ENCODE results near the gene ADAMTS3.

Gene ADAMTS3

DNA sequence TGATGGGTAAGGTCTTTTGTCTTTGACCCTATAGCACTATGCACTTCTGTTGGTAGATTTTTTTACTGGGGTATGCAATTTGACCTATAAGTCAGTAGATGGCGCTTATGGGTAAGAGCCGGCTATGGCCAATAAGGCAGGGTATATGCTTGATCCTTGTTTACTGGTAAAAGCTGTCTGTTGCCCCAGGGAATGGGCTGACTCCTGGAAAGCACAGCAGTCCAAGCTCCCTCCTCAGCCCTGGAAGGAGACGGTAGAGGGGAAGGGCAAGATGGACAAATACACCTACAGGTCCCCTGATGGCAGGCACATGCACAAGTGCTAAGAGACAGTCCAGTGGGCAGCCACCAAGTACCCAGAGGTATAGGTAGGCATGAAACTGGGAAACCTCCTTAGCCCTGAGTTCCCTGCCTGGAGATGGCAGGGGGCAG lies 63.7 kb downstream of the ADAMTS3 start:
- Histone ChIP-seq H3K4me3 (ENCODE audit: low read depth, low read length) (no peak overlapping the region), H3K9me3 (ENCODE audit: control insufficient read depth, insufficient read depth, low read length) (no peaks in the 10 kb centered on the region), H3K9ac (ENCODE audit: low read depth, low read length) (no peak overlapping the region), H3K36me3 (ENCODE audit: control insufficient read depth, insufficient read depth, low read length) (no peaks in the 10 kb centered on the region), H3K27me3 (ENCODE audit: control insufficient read depth, insufficient read depth, low read length) (no peaks in the 10 kb centered on the region), H3K4me1 (ENCODE audit: control insufficient read depth, insufficient read depth, low read length) (no peaks in the 10 kb centered on the region)

GRCh38 chr4:72500214-72500613 lies 68.8 kb downstream of the ADAMTS3 start:
- Histone ChIP-seq H3K27me3 (ENCODE audit: control insufficient read depth, insufficient read depth, low read length) (no peaks in the 10 kb centered on the region), H3K36me3 (ENCODE audit: control insufficient read depth, insufficient read depth, low read length) (no peaks in the 10 kb centered on the region), H3K4me3 (ENCODE audit: low read depth, low read length) (no peak overlapping the region), H3K4me1 (ENCODE audit: control insufficient read depth, insufficient read depth, low read length) (no peaks in the 10 kb centered on the region), H3K9me3 (ENCODE audit: control insufficient read depth, insufficient read depth, low read length) (no peaks in the 10 kb centered on the region), H3K9ac (ENCODE audit: low read depth, low read length) (no peak overlapping the region)

DNA sequence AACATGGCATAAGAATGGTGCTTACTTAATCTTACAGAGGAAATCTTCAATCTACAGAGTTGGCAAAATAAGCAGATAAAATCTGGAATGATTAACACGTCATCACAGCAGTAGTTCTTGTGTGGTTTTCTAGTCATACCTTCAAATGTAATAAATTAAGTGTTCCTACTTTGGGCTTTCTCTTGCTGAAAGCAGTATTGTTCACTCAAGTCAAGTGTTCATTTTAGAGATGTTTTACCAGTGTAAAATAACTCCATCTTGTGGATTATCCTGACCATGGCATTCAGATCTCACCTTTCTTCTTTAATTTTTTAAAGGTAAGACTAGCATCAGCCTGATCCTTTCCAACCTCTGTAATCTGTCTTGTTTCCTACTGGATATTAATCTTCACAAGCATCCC lies 72.9 kb downstream of the ADAMTS3 start:
- no peaks in the 10 kb centered on the region for H3K27me3 ChIP-seq (ENCODE audit: control insufficient read depth, insufficient read depth, low read length)
- no peaks in the 10 kb centered on the region for H3K4me1 ChIP-seq (ENCODE audit: control insufficient read depth, insufficient read depth, low read length)
- H3K9ac ChIP-seq (ENCODE audit: low read depth, low read length), result no peak overlapping the region
- no peaks in the 10 kb centered on the region for H3K36me3 ChIP-seq (ENCODE audit: control insufficient read depth, insufficient read depth, low read length)
- H3K9me3 ChIP-seq (ENCODE audit: control insufficient read depth, insufficient read depth, low read length), result no peaks in the 10 kb centered on the region
- H3K4me3 ChIP-seq (ENCODE audit: low read depth, low read length), result no peak overlapping the region

- Histone ChIP-seq H3K9me3 (ENCODE audit: control insufficient read depth, insufficient read depth, low read length) (no peaks in the 10 kb centered on the region), H3K4me1 (ENCODE audit: control insufficient read depth, insufficient read depth, low read length) (no peaks in the 10 kb centered on the region), H3K4me3 (ENCODE audit: low read depth, low read length) (no peak overlapping the region), H3K9ac (ENCODE audit: low read depth, low read length) (no peak overlapping the region), H3K36me3 (ENCODE audit: control insufficient read depth, insufficient read depth, low read length) (no peaks in the 10 kb centered on the region), H3K27me3 (ENCODE audit: control insufficient read depth, insufficient read depth, low read length) (no peaks in the 10 kb centered on the region)
Observed at GRCh38 chr4:72494156-72494555, 74.9 kb downstream of the ADAMTS3 start.

- Histone ChIP-seq H3K4me3 (ENCODE audit: low read depth, low read length) (no peak overlapping the region), H3K9me3 (ENCODE audit: control insufficient read depth, insufficient read depth, low read length) (no peaks in the 10 kb centered on the region), H3K9ac (ENCODE audit: low read depth, low read length) (no peak overlapping the region), H3K4me1 (ENCODE audit: control insufficient read depth, insufficient read depth, low read length) (no peaks in the 10 kb centered on the region), H3K36me3 (ENCODE audit: control insufficient read depth, insufficient read depth, low read length) (no peaks in the 10 kb centered on the region), H3K27me3 (ENCODE audit: control insufficient read depth, insufficient read depth, low read length) (no peaks in the 10 kb centered on the region)
Observed at GRCh38 chr4:72489267-72489666, 79.8 kb downstream of the ADAMTS3 start.

- no peaks in the 10 kb centered on the region for H3K36me3 ChIP-seq (ENCODE audit: control insufficient read depth, insufficient read depth, low read length)
- H3K9ac ChIP-seq (ENCODE audit: low read depth, low read length), result no peak overlapping the region
- no peaks in the 10 kb centered on the region for H3K4me1 ChIP-seq (ENCODE audit: control insufficient read depth, insufficient read depth, low read length)
- no peak overlapping the region for H3K4me3 ChIP-seq (ENCODE audit: low read depth, low read length)
- H3K9me3 ChIP-seq (ENCODE audit: control insufficient read depth, insufficient read depth, low read length), result no peaks in the 10 kb centered on the region
- no peaks in the 10 kb centered on the region for H3K27me3 ChIP-seq (ENCODE audit: control insufficient read depth, insufficient read depth, low read length)
Observed at GRCh38 chr4:72486991-72487390, 82.0 kb downstream of the ADAMTS3 start.

GRCh38 chr4:72484981-72485380 lies 84.0 kb downstream of the ADAMTS3 start:
- Histone ChIP-seq H3K27me3 (ENCODE audit: control insufficient read depth, insufficient read depth, low read length) (no peaks in the 10 kb centered on the region), H3K9me3 (ENCODE audit: control insufficient read depth, insufficient read depth, low read length) (no peaks in the 10 kb centered on the region), H3K36me3 (ENCODE audit: control insufficient read depth, insufficient read depth, low read length) (no peaks in the 10 kb centered on the region), H3K4me1 (ENCODE audit: control insufficient read depth, insufficient read depth, low read length) (no peaks in the 10 kb centered on the region), H3K9ac (ENCODE audit: low read depth, low read length) (no peak overlapping the region), H3K4me3 (ENCODE audit: low read depth, low read length) (no peak overlapping the region)

DNA sequence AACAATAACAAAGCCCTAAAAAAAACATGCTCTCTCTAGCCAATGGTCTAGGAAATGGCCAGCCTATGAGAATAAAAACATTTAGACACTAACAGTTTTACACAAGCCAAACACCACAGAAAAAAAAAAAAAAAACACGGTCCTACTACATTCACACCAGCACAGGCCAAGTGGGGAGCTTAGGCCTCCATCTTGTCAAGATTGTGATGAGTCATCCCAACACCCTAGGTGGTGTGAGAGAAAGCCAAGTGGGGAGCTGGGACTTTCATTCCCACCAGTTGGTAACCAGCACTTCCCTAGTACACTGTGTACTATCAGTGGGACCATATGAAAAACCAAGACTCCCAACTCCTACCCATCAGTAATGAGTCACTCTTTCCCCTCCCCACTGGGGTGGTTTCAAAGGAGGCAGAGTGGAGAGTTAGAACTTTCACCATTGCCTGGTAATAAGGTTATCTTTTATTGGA lies 95.6 kb downstream of the ADAMTS3 start:
- H3K36me3 ChIP-seq (ENCODE audit: control insufficient read depth, insufficient read depth, low read length), result no peaks in the 10 kb centered on the region
- no peaks in the 10 kb centered on the region for H3K4me1 ChIP-seq (ENCODE audit: control insufficient read depth, insufficient read depth, low read length)
- no peak overlapping the region for H3K9ac ChIP-seq (ENCODE audit: low read depth, low read length)
- no peaks in the 10 kb centered on the region for H3K9me3 ChIP-seq (ENCODE audit: control insufficient read depth, insufficient read depth, low read length)
- H3K27me3 ChIP-seq (ENCODE audit: control insufficient read depth, insufficient read depth, low read length), result no peaks in the 10 kb centered on the region
- no peak overlapping the region for H3K4me3 ChIP-seq (ENCODE audit: low read depth, low read length)

- Histone ChIP-seq H3K4me3 (ENCODE audit: low read depth, low read length) (no peak overlapping the region), H3K27me3 (ENCODE audit: control insufficient read depth, insufficient read depth, low read length) (no peaks in the 10 kb centered on the region), H3K4me1 (ENCODE audit: control insufficient read depth, insufficient read depth, low read length) (no peaks in the 10 kb centered on the region), H3K36me3 (ENCODE audit: control insufficient read depth, insufficient read depth, low read length) (no peaks in the 10 kb centered on the region), H3K9ac (ENCODE audit: low read depth, low read length) (no peak overlapping the region), H3K9me3 (ENCODE audit: control insufficient read depth, insufficient read depth, low read length) (no peaks in the 10 kb centered on the region)
Observed at GRCh38 chr4:72471816-72472215, 97.2 kb downstream of the ADAMTS3 start.

DNA sequence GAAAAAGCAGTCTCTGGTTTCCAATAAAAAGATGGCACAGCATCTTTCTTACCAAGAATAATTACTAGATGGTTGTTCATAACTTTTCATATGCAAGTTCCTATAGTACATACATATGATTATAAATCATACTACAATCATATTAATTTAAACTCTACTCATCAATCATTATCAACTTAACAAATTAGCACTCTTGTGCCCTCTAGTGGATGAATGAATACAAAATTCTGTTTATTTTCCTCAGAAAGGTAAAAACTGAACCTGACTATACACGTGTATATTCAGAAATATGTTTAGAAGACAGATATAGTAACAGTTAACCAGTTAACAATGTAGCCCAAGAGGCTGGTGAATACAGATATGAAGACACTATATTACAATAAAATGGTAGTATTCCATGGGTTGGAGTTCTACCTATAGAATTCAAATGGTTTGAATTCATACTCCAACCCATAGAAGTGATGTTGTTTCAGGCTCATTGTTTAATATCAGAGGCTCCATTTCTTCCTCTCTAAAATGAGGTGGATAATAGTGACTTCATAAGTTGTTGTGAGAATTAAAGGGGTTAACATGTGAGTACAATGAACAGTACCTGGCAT lies 100.0 kb downstream of the ADAMTS3 start:
- Histone ChIP-seq H3K36me3 (ENCODE audit: control insufficient read depth, insufficient read depth, low read length) (no peaks in the 10 kb centered on the region), H3K27me3 (ENCODE audit: control insufficient read depth, insufficient read depth, low read length) (no peaks in the 10 kb centered on the region), H3K4me3 (ENCODE audit: low read depth, low read length) (no peak overlapping the region), H3K9ac (ENCODE audit: low read depth, low read length) (no peak overlapping the region), H3K9me3 (ENCODE audit: control insufficient read depth, insufficient read depth, low read length) (no peaks in the 10 kb centered on the region), H3K4me1 (ENCODE audit: control insufficient read depth, insufficient read depth, low read length) (no peaks in the 10 kb centered on the region)

DNA sequence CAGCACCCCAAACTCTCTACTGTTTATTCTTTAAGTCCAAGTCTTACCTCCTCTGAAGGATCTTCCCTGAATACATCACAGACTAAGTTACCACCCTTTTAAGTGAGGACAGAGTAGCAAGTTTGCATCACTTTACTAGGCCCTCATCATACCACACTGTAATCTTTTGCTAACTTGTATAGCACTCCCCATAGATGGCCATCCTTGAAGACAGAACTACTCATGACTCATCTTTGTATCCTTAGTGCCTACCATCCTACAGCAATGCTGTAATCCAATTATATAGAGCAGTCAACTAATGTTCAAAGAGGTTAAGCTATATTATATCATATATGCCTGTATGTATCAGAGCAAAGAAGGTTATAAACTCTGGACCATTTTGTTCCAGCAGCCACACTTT lies 101.4 kb downstream of the ADAMTS3 start:
- Histone ChIP-seq H3K4me3 (ENCODE audit: low read depth, low read length) (no peak overlapping the region), H3K36me3 (ENCODE audit: control insufficient read depth, insufficient read depth, low read length) (no peaks in the 10 kb centered on the region), H3K9me3 (ENCODE audit: control insufficient read depth, insufficient read depth, low read length) (no peaks in the 10 kb centered on the region), H3K9ac (ENCODE audit: low read depth, low read length) (no peak overlapping the region), H3K27me3 (ENCODE audit: control insufficient read depth, insufficient read depth, low read length) (no peaks in the 10 kb centered on the region), H3K4me1 (ENCODE audit: control insufficient read depth, insufficient read depth, low read length) (no peaks in the 10 kb centered on the region)

- Histone ChIP-seq H3K9ac (ENCODE audit: low read depth, low read length) (no peak overlapping the region), H3K4me1 (ENCODE audit: control insufficient read depth, insufficient read depth, low read length) (no peaks in the 10 kb centered on the region), H3K36me3 (ENCODE audit: control insufficient read depth, insufficient read depth, low read length) (no peaks in the 10 kb centered on the region), H3K27me3 (ENCODE audit: control insufficient read depth, insufficient read depth, low read length) (no peaks in the 10 kb centered on the region), H3K9me3 (ENCODE audit: control insufficient read depth, insufficient read depth, low read length) (no peaks in the 10 kb centered on the region), H3K4me3 (ENCODE audit: low read depth, low read length) (no peak overlapping the region)
Observed at GRCh38 chr4:72463724-72464123, 105.3 kb downstream of the ADAMTS3 start.
